SHP77 (cell line): ENCODE data around the gene PURA.
A peak's percentile ranks its signal among the peaks of the same experiment; 100 is the strongest.

Experiments
- DNase-seq, 2 experiments: peaks; one replicate each; lab custom pipeline; 2025; lab: John Stamatoyannopoulos, UW

PURA gene

GRCh38 chr5:140159014-140159927 is 45.4 kb downstream of the PURA start:
- DNase-seq: no peak

- DNase-seq: no peak
Measured at GRCh38 chr5:140162275-140162674, 48.4 kb downstream of the PURA start.

GRCh38 chr5:140162781-140163180 is 48.9 kb downstream of the PURA start:
- no peak for DNase-seq

GRCh38 chr5:140165101-140165922 is 51.4 kb downstream of the PURA start:
- DNase-seq: no peak

- DNase-seq: no peak
Measured at GRCh38 chr5:140165923-140166270, 52.0 kb downstream of the PURA start.

- DNase-seq: no peak
Measured at GRCh38 chr5:140166911-140167310, 53.0 kb downstream of the PURA start.

GRCh38 chr5:140168371-140168770 is 54.5 kb downstream of the PURA start:
- DNase-seq: no peak

GRCh38 chr5:140169410-140169809 is 55.5 kb downstream of the PURA start:
- DNase-seq: no peak

- no peak for DNase-seq
Measured at GRCh38 chr5:140172483-140172882, 58.6 kb downstream of the PURA start.

GRCh38 chr5:140174014-140174413 is 60.1 kb downstream of the PURA start:
- no peak for DNase-seq

GRCh38 chr5:140174465-140175366 is 60.8 kb downstream of the PURA start, which contains the start of gene CYSTM1:
Gene CYSTM1, plus strand, starts transcription at chr5:140175188. Its CDS starts 19,278 bp downstream, at chr5:140194466.
- peak; percentile 96 to 99 for DNase-seq
